K562 (cell line): Measurements from ENCODE around the gene ANAPC2. TPM values are rescaled to one million over a fixed set of nuclear protein-coding genes. Genes with fewer than 3 reads are reported as not detected.

Experiments
- ARID1B ChIP-seq: fragments of 450-650 bp; IDR thresholded peaks from 2 replicates; pipeline ENCODE4 v1.6.1; 2016; ENCODE audit warnings: antibody characterized with exemption, mild to moderate bottlenecking, inconsistent platforms
- ATF6 ChIP-seq: sonication (generic); formaldehyde crosslinking; IDR thresholded peaks from 2 replicates; pipeline ENCODE4 v1.4.0; 2020; ENCODE audit warnings: mild to moderate bottlenecking, missing genetic modification reagents
- CBX3 ChIP-seq, 2 experiments: IDR thresholded peaks; 1 replicate in 1 of 2; 2 replicates in 1 of 2; pipeline ENCODE4 v1.6.1; 2012; ENCODE audit warnings: inconsistent platforms in 2 of 2, low read length in 2 of 2, borderline replicate concordance in 1 of 2, control low read depth in 1 of 2
- CREB3 ChIP-seq: fragments of 450-650 bp; conservative IDR thresholded peaks from 2 replicates; pipeline ENCODE4 v1.6.1; 2016; ENCODE audit warnings: missing genetic modification characterization, low read depth, mild to moderate bottlenecking, missing compliant biosample characterization, moderate library complexity
- DPF2 ChIP-seq: fragments of 450-650 bp; IDR thresholded peaks from 2 replicates; pipeline ENCODE4 v1.6.1; 2016
- ETS1 ChIP-seq: conservative IDR thresholded peaks from 2 replicates; pipeline ENCODE4 v1.6.1; 2011; ENCODE audit warnings: low read depth, mild to moderate bottlenecking, low read length; ENCODE audit not compliant: control insufficient read depth
- FOXA3 ChIP-seq, 2 experiments: fragments of 450-650 bp in 1 of 2; sonication (generic) in 1 of 2; formaldehyde crosslinking; IDR thresholded peaks in 1 of 2; conservative IDR thresholded peaks in 1 of 2; 2 replicates each; pipeline versions ENCODE4 v1.4.0 to v1.8.0; 2020 to 2022; ENCODE audit warnings: mild to moderate bottlenecking in 2 of 2, missing genetic modification reagents in 1 of 2
- JUNB ChIP-seq: fragments of 450-650 bp; formaldehyde crosslinking; conservative IDR thresholded peaks from 2 replicates; pipeline ENCODE4 v1.4.0; 2020; ENCODE audit warnings: mild to moderate bottlenecking
- MAX ChIP-seq: sonication (generic); formaldehyde crosslinking; IDR thresholded peaks from 2 replicates; pipeline ENCODE4 v1.9.0; 2022; ENCODE audit warnings: mild to moderate bottlenecking, missing genetic modification reagents
- MIER1 ChIP-seq: fragments of 450-650 bp; IDR thresholded peaks from 2 replicates; pipeline ENCODE4 v1.6.1; 2016; ENCODE audit warnings: antibody characterized with exemption, mild to moderate bottlenecking, low read depth
- NCOA2 ChIP-seq, 2 experiments: fragments of 450-650 bp; IDR thresholded peaks; 2 replicates each; pipeline ENCODE4 v1.6.1; 2018; ENCODE audit warnings: mild to moderate bottlenecking in 2 of 2, moderate library complexity in 1 of 2; ENCODE audit not compliant: partially characterized antibody in 2 of 2
- NEUROD1 ChIP-seq: fragments of 150-350 bp; IDR thresholded peaks from 2 replicates; pipeline ENCODE4 v1.6.1; 2014; ENCODE audit warnings: borderline replicate concordance, low read length, low read depth; ENCODE audit not compliant: partially characterized antibody
- RAD51 ChIP-seq: fragments of 450-650 bp; IDR thresholded peaks from 2 replicates; pipeline ENCODE4 v1.7.1; 2016; ENCODE audit warnings: low read depth, mild to moderate bottlenecking, borderline replicate concordance
- RBM15 ChIP-seq: fragments of 200-400 bp; formaldehyde crosslinking; IDR thresholded peaks from 2 replicates; pipeline ENCODE4 v1.6.1; 2018; ENCODE audit warnings: mild to moderate bottlenecking, low read length, moderate library complexity; ENCODE audit not compliant: insufficient read depth
- TAL1 ChIP-seq: fragments of 450-650 bp; IDR thresholded peaks from 2 replicates; pipeline ENCODE4 v1.6.1; 2016; ENCODE audit warnings: mild to moderate bottlenecking
- TEAD1 ChIP-seq, 2 experiments: fragments of 450-650 bp in 1 of 2; sonication (generic) in 1 of 2; formaldehyde crosslinking; IDR thresholded peaks; 2 replicates each; pipeline versions ENCODE4 v1.4.0 to v1.8.0; 2020 to 2022; ENCODE audit warnings: mild to moderate bottlenecking in 2 of 2, missing genetic modification reagents in 1 of 2
- TEAD4 ChIP-seq, 2 experiments: sonication (generic) in 1 of 2; formaldehyde crosslinking in 1 of 2; IDR thresholded peaks; 2 replicates each; pipeline versions ENCODE4 v1.6.1 to v1.8.0; 2012 to 2022; ENCODE audit warnings: borderline replicate concordance in 1 of 2, inconsistent platforms in 1 of 2, low read length in 1 of 2, mild to moderate bottlenecking in 1 of 2, missing genetic modification reagents in 1 of 2
- ZNF778 ChIP-seq: fragments of 450-650 bp; formaldehyde crosslinking; IDR thresholded peaks from 2 replicates; pipeline ENCODE4 v1.4.0; 2020; ENCODE audit warnings: mild to moderate bottlenecking, moderate library complexity
- polyA plus RNA-seq, 8 experiments: library from polyadenylated mRNA; depleted of rRNA in 4 of 8; stranded (reverse) in 5 of 8; unstranded in 3 of 8; fragments of >200 nt; fragmentation: Nextera tagmentation in 2 of 8; fragmentation: Illumina TruSeq in 1 of 8; extraction: Ambion mirVana in 2 of 8; extraction: Trizol in 1 of 8; gene quantifications; 2 replicates each; pipeline versions ENCODE4 v1.2.1 to v1.2.3, GENCODE V29; 2011 to 2014; ENCODE audit warnings: inconsistent platforms in 1 of 8, missing spikeins in 1 of 8
- total RNA-seq, 7 experiments: library from RNA; depleted of rRNA in 6 of 7; stranded (reverse); fragments of >200 nt in 6 of 7; fragmentation: Illumina TruSeq in 2 of 7; extraction: Trizol in 2 of 7; gene quantifications; 2 replicates each; pipeline versions ENCODE4 v1.2.1 to v1.2.3, GENCODE V29; 2011 to 2021; ENCODE audit warnings: low replicate concordance in 1 of 7
- TF ChIP-seq, protein P1 (sequence below), 2 experiments: fragments of 450-650 bp; IDR thresholded peaks; 2 replicates each; pipeline ENCODE4 v1.6.1; 2016

ANAPC2 gene
- total and polyA plus RNA-seq, 9 of the 15 experiments (the other 6 are each of a cell fraction or from before 2014, with no cell fraction given), result 0.11 to 56.5 (median 17.1) TPM; not detected in 1

DNA sequence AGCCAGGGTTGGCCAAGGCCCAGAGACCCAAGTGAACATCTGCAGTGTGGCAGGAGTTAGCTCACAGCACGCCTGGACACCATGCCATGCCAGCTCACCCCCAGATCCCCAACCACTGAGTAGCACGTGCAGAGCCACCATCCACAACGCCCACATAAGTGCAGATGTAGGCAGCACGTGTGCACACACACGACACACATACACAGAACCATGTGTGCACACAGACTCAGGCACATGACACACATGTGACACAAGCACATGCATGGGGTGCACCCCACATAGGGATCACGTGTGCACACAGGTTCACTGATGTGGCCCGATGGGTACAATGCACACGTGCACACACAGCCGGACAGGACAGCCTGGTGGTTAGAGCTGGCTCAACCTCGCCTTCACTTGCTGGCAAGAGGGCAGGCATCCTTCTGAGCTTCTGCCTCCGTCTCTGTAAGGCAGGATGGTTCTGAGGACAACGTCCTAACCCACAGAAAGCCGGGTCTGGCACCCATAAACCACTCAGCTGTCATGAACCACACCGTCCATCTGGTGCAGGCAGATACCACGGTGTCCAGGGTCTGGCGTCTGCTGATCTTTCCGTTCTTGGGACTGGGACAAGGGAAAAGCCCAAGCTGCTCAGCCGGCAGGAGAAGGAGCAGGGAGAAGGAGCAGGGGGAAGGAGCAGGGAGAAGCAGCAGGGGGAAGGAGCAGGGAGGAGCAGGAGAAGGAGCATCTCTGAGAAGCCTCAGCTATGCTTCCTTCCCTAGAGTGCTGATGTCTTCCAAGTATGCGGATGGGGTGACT is 30.5 kb downstream of the ANAPC2 start (continued):
- TF ChIP-seq NEUROD1 (peak; percentile 32), JUNB (CRISPR knock-in tag) (no peak), ARID1B (peak; percentile 85), ETS1 (0 out of 2 replicates have a peak, but pooled peaks have one; percentile 26), TAL1 (peak; percentile 81), CBX3 (IDR thresholded peaks at IDR 0.05; ENCODE audit: borderline replicate concordance in 1 of 2, low read length in 2 of 2) (peak in 1 of 2 experiments; percentile 21; a peak in 1 of 3 replicates), RAD51 (0 out of 2 replicates have a peak, but pooled peaks have one; percentile 25), CREB3 (tag) (no peak), TEAD1 (CRISPR knock-in tag; IDR thresholded peaks at IDR 0.05) (no peak), DPF2 (peak; percentile 41; the same call in 1 of the 2 replicates), MAX (CRISPR knock-in tag) (peak; percentile 96), NCOA2 (IDR thresholded peaks at IDR 0.05; ENCODE audit: partially characterized antibody in 2 of 2) (no peak), FOXA3 (CRISPR knock-in tag; conservative IDR thresholded peaks at IDR 0.05 in 1 of 2, IDR thresholded peaks at IDR 0.05 in 1 of 2) (0 out of 4 replicates have a peak, but pooled peaks of 1 of the 2 experiments have one; percentile 38), ATF6 (CRISPR knock-in tag) (no peak), RBM15 (no peak), TEAD4 (IDR thresholded peaks at IDR 0.05; ENCODE audit: low read length) (peak; percentile 73), TEAD4 (CRISPR knock-in tag; IDR thresholded peaks at IDR 0.05; ENCODE audit: borderline replicate concordance) (no peak), MIER1 (no peak), ZNF778 (CRISPR knock-in tag) (no peak)
- TF ChIP-seq, protein P1, sequence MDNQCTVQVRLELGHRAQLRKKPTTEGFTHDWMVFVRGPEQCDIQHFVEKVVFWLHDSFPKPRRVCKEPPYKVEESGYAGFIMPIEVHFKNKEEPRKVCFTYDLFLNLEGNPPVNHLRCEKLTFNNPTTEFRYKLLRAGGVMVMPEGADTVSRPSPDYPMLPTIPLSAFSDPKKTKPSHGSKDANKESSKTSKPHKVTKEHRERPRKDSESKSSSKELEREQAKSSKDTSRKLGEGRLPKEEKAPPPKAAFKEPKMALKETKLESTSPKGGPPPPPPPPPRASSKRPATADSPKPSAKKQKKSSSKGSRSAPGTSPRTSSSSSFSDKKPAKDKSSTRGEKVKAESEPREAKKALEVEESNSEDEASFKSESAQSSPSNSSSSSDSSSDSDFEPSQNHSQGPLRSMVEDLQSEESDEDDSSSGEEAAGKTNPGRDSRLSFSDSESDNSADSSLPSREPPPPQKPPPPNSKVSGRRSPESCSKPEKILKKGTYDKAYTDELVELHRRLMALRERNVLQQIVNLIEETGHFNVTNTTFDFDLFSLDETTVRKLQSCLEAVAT (IDR thresholded peaks at IDR 0.05), result no peak
